ENCODE results near the gene MTMR2.

DNA sequence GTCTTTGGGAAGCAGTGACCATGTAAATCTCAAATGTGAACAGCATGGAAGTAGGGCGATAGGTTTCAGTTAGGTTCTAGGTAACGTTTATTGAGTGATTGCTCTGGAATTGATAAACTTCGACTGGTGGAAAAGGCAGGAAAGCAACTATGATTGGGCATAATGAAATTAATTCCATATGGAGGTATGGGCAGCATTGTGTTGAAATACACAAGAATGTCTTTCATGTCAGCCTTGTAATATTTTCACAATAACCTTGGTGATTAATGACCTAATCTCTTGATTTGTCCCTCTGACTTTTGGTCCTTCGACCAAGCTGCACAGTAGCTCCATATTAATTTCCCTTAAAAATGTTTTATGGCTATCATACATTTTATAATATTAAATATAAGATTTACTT is 130.8 kb downstream of the MTMR2 start:
- TF ChIP-seq POLR2A (IDR thresholded peaks at IDR 0.05; ENCODE audit: low read length) (no peak), GATA1 (IDR thresholded peaks at IDR 0.05; ENCODE audit: low read depth, low read length) (no peak)
